Activated CD8-positive, alpha-beta memory T cell treated with anti-CD3 and anti-CD28 coated beads, Interleukin-2, amount 50 U/mL, for 1 hour (primary cell): ENCODE data around the gene APOC3.

Experiments
- DNase-seq: peaks from one replicate; pipeline ENCODE4 v3.0.0-alpha.2; 2020; ENCODE audit errors: extremely low read depth

Gene APOC3

GRCh38 chr11:116874251-116874650 is 44.5 kb downstream of the APOC3 start:
- DNase-seq: no peak

GRCh38 chr11:116875194-116875593 is 45.5 kb downstream of the APOC3 start:
- no peak for DNase-seq

- DNase-seq: no peak
Measured at GRCh38 chr11:116876656-116877055, 46.9 kb downstream of the APOC3 start.

DNA sequence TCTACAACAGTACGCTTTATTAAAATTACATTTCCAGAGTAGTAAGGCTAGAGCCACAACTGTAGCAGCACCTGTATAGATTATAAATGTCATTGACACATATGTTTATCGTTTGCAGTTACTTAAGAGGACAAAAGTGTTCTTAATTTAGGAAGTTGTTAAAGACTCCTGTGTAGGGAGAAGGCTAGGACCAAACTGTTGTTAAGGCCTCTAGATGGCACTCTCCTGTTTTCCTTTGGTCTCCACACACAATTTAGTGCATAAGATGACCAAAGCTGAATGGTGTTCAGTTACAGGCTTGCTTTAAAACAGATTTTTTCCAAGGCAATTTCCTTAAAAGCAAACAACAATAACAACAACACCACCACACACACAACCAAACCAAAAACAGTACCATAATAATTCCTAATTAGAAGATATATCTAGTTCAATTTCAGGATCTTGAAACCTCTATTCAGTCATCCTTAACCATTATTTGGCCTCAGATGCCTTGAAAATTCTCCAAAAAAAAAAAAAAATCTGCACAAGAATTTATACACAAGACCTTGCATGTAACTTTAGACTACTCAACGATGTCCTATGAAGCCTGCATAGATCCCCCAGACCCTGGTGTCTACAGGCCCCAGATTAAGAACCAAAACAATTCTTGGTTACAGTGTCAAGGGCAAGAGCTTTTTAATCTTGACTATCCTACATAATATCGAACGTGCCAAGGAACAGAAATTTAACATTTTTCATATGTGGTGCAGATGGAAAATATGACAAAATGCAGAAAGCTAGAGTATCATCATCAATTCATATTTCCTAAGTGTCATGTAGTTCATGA is 50.3 kb downstream of the APOC3 start:
- no peak for DNase-seq

GRCh38 chr11:116881143-116881542 is 51.4 kb downstream of the APOC3 start:
- DNase-seq: no peak

DNA sequence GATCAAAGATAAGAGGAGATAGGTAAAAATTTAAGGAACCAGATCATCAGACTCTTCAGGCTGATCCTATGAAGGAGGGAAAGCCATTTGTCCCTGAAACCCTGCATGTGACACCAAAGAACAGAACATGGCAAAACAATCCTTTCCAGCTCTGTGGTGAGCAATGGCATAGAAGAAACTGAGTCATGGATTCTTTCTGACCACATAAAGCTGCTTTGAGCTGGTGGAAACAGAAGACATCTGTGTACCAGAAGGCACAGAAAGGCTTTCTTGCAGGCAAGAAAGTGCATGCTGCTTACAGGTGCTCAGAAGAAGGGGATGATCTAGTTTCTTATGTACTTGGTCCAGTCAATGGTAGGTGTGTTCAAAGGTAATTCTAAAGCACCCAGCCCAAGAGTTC is 52.7 kb downstream of the APOC3 start:
- no peak for DNase-seq
